Astrocyte (in vitro differentiated cells and primary cell): ENCODE data around the gene SET.

ENCODE experiments used
- EZH2 ChIP-seq: IDR thresholded peaks from 2 replicates; pipeline ENCODE4 v1.6.1; 2012; ENCODE audit warnings: mild to moderate bottlenecking, low read length, inconsistent platforms; ENCODE audit not compliant: insufficient read depth
- TF ChIP-seq, protein P1 (sequence below): IDR thresholded peaks from 2 replicates; pipeline ENCODE4 v1.5.1; 2011; ENCODE audit warnings: low read depth, mild to moderate bottlenecking, inconsistent platforms, low read length, moderate library complexity; ENCODE audit not compliant: insufficient read depth

DNA sequence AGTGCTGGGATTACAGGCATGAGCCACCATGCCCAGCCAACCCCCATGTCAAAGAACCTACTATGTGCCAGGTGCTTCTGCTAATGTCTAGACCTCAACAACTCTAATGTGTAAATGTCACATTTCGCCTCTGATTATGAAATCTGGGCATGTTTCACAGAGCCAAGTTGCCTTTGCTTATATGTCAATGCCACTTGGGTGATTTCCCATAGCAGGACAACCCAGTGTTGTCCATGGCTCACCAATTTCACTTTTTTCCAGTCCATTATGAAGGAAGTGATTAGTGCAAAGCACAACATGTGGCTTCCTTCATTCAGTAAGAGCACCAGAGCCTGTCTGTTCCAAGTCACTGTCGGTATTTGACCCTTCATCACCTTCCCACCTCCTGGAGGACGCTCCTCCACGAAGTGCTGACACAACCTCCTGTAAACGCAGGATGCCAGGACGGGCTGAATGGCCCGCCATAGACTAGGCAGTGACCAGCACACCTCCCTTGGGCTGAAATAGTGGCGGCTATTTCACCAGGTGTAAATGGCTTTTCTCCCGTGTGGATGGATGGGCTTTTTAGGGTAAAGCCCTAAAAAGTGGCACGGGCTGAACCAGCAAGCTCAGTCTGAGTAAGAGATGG, 12.3 kb downstream of the SET start:
- TF ChIP-seq, protein P1, sequence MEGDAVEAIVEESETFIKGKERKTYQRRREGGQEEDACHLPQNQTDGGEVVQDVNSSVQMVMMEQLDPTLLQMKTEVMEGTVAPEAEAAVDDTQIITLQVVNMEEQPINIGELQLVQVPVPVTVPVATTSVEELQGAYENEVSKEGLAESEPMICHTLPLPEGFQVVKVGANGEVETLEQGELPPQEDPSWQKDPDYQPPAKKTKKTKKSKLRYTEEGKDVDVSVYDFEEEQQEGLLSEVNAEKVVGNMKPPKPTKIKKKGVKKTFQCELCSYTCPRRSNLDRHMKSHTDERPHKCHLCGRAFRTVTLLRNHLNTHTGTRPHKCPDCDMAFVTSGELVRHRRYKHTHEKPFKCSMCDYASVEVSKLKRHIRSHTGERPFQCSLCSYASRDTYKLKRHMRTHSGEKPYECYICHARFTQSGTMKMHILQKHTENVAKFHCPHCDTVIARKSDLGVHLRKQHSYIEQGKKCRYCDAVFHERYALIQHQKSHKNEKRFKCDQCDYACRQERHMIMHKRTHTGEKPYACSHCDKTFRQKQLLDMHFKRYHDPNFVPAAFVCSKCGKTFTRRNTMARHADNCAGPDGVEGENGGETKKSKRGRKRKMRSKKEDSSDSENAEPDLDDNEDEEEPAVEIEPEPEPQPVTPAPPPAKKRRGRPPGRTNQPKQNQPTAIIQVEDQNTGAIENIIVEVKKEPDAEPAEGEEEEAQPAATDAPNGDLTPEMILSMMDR, result no peak
- TF ChIP-seq EZH2, result no peak
